HG02642 (cell line): ENCODE data around the gene ZNF544.

Experiments
- ATAC-seq: cut with Tn5 transposase; IDR thresholded peaks from one replicate; pipeline ENCODE4 v1.9.1; 2021; ENCODE audit warnings: mild to moderate bottlenecking; ENCODE audit not compliant: unreplicated experiment, poor library complexity

Gene ZNF544

GRCh38 chr19:58228585-58229254 lies at the start of gene ZNF544:
Gene ZNF544 (plus strand): TSS chr19:58228914. CDS start chr19:58244024, 15,110 bp downstream.
- peak; percentile 94 for ATAC-seq

- ATAC-seq = no peak
Measured at GRCh38 chr19:58181902-58182576, 46.7 kb upstream of the ZNF544 start.

GRCh38 chr19:58182577-58182988 lies 46.1 kb upstream of the ZNF544 start:
- ATAC-seq = no peak

GRCh38 chr19:58182989-58183816 lies 45.5 kb upstream of the ZNF544 start, which contains the start of gene ZNF274:
Gene ZNF274 (plus strand): TSS chr19:58183061. CDS start chr19:58183966, 905 bp downstream.
- peak; percentile 91 for ATAC-seq

- no peak for ATAC-seq
Measured at GRCh38 chr19:58183817-58184215, 44.9 kb upstream of the ZNF544 start.

- ATAC-seq = no peak
Measured at GRCh38 chr19:58196901-58197616, 31.7 kb upstream of the ZNF544 start.

- ATAC-seq = no peak
Measured at GRCh38 chr19:58203814-58204475, 24.8 kb upstream of the ZNF544 start.

GRCh38 chr19:58204566-58204965 lies 24.1 kb upstream of the ZNF544 start:
- no peak for ATAC-seq

GRCh38 chr19:58209577-58209976 lies 19.1 kb upstream of the ZNF544 start:
- no peak for ATAC-seq

GRCh38 chr19:58212336-58213074 lies 16.2 kb upstream of the ZNF544 start:
- no peak for ATAC-seq

- no peak for ATAC-seq
Measured at GRCh38 chr19:58213075-58213369, 15.7 kb upstream of the ZNF544 start.

- ATAC-seq = no peak
Measured at GRCh38 chr19:58217069-58217481, 11.6 kb upstream of the ZNF544 start.

- no peak for ATAC-seq
Measured at GRCh38 chr19:58217607-58218391, 10.9 kb upstream of the ZNF544 start.

GRCh38 chr19:58218899-58219298 lies 9.8 kb upstream of the ZNF544 start:
- ATAC-seq = no peak

- ATAC-seq = peak; percentile 10
Measured at GRCh38 chr19:58227964-58228584, 640 bp upstream of the ZNF544 start.

- ATAC-seq = no peak
Measured at GRCh38 chr19:58229255-58229639, 533 bp downstream of the ZNF544 start.

GRCh38 chr19:58237324-58237723 lies 8.6 kb downstream of the ZNF544 start:
- no peak for ATAC-seq

- ATAC-seq = no peak
Measured at GRCh38 chr19:58243351-58243750, 14.6 kb downstream of the ZNF544 start.
